ENCODE data around the gene TMPRSS2. TPM values are rescaled to one million over a fixed set of nuclear protein-coding genes. Genes with fewer than 3 reads are reported as not detected.
A peak's percentile ranks its signal among the peaks of the same experiment; 100 is the strongest.

Gene TMPRSS2
- total and polyA plus RNA-seq, 9 of the 15 experiments (the other 6 are each of a cell fraction or from before 2014, with no cell fraction given): 0.20 TPM; not detected in 8

GRCh38 chr21:41426676-41427404, 81.1 kb downstream of the TMPRSS2 start:
- Histone ChIP-seq H3K4me2 (ENCODE audit: insufficient read depth, low read length) (no peak overlapping the region), H4K20me1 (replicated peaks; ENCODE audit: control insufficient read depth, insufficient read depth, low read length) (no peaks in the 10 kb centered on the region), H3K79me2 (ENCODE audit: control insufficient read depth, insufficient read depth, low read length) (no peaks in the 10 kb centered on the region), H3K27ac (ENCODE audit: extremely low read depth, low read depth, low read length) (no peak overlapping the region), H3K9ac (ENCODE audit: insufficient read depth in 1 of 2, low read depth in 2 of 2, low read length in 2 of 2) (no peak overlapping the region), H3K9me3 (replicated peaks; ENCODE audit: control insufficient read depth, insufficient read depth, low read depth, low read length) (no peaks in the 10 kb centered on the region), H3K9me1 (ENCODE audit: control insufficient read depth, insufficient read depth, low read length) (no peaks in the 10 kb centered on the region), H3K27me3 (ENCODE audit: control insufficient read depth in 2 of 2, insufficient read depth in 2 of 2, low read length in 2 of 2) (peaks cover 22 to 51% of the 10 kb centered on the region in 2 experiments; a peak in 4 of 5 replicates), H3K4me1 (replicated peaks in 1 of 2; ENCODE audit: control insufficient read depth in 2 of 2, insufficient read depth in 2 of 2, low read length in 2 of 2) (peaks cover 0 to 5% of the 10 kb centered on the region in 2 experiments; a peak in 2 of 5 replicates), H3K36me3 (ENCODE audit: control insufficient read depth, insufficient read depth, low read length) (no peaks in the 10 kb centered on the region), H3K4me3 (no peak overlapping the region), H2AFZ (ENCODE audit: low read depth, low read length) (no peak overlapping the region)
- no TSS peak for BruUV-seq (replicated peaks)
- intact Hi-C loops (cut with micrococcal nuclease) (no loop called here), in situ Hi-C loops (cut with MboI) (no loop called here)
- TF ChIP-seq MAFG (tag; conservative IDR thresholded peaks at IDR 0.05) (peak; percentile 38), CHAMP1 (IDR thresholded peaks at IDR 0.05) (no peak), PREB (CRISPR knock-in tag; IDR thresholded peaks at IDR 0.05) (no peak), NFE2 (IDR thresholded peaks at IDR 0.05; ENCODE audit: low read depth) (0 out of 2 replicates have a peak, but pooled peaks have one; percentile 13)
- CTCF ChIA-PET (ENCODE audit: low intra/inter-chr PET ratio): no interaction called here
- FAIRE-seq (no peak), DNase-seq (ENCODE audit: extremely low read depth in 1 of 4, low spot score in 3 of 4) (no peak), ATAC-seq (peak; percentile 43; the same call in 1 of the 3 replicates)
- WGBS (ENCODE audit: insufficient coverage, low coverage, missing lambda C conversion rate): 5% methylated on average over 31 of the region's 41 CpGs
- POLR2A ChIA-PET: no interaction called here
